SK-N-SH (cell line): Measurements from ENCODE around the gene AQP3. TPM values are rescaled to one million over a fixed set of nuclear protein-coding genes. Genes with fewer than 3 reads are reported as not detected.
"Not testable (repeated sequence)": the region's sequence is repeated elsewhere in the genome, so short reads cannot be mapped to it uniquely, and the experiment has no call there.

Source experiments
- CTCF ChIA-PET: fragments of 300-600, 350-600 bp; formaldehyde crosslinking; extraction: SDS; loops from one replicate; lab custom pipeline; 2021; lab: Yijun Ruan, JAX
- POLR2A ChIA-PET: fragments of 350-600 bp; sonication (Branson Sonifier 250); formaldehyde crosslinking; extraction: SDS; loops from one replicate; lab custom pipeline; 2020; ENCODE audit warnings: antibody characterized with exemption, inconsistent platforms; lab: Yijun Ruan, JAX
- DNase-seq: peaks from one replicate; pipeline ENCODE4 v3.0.0; 2012
- H2AFZ ChIP-seq: fragments of 200-600 bp; sonication (generic); 2 replicates; pipeline ENCODE4 v1.8.1; 2016; ENCODE audit warnings: antibody characterized with exemption, mild to moderate bottlenecking, low read depth
- H3F3A ChIP-seq: fragments of 200-600 bp; sonication (generic); replicated peaks from 2 replicates; pipeline ENCODE3; 2016; ENCODE audit warnings: antibody characterized with exemption, mild to moderate bottlenecking; ENCODE audit not compliant: insufficient read depth
- H3K27ac ChIP-seq, 2 experiments: fragments of 200-500 bp in 1 of 2; fragments of 200-600 bp in 1 of 2; sonication (Bioruptor generic) in 1 of 2; sonication (generic), shearing (Covaris generic) in 1 of 2; 2 replicates each; pipeline versions ENCODE4 v1.5.1 to v1.6.1; 2014 to 2016; ENCODE audit warnings: low read depth in 2 of 2, inconsistent platforms in 1 of 2, low read length in 1 of 2, mild to moderate bottlenecking in 1 of 2, mixed read lengths in 1 of 2
- H3K27me3 ChIP-seq: fragments of 200-600 bp; sonication (generic), shearing (Covaris generic); 2 replicates; pipeline ENCODE4 v1.6.1; 2016; ENCODE audit warnings: mixed run types; ENCODE audit not compliant: insufficient read depth
- H3K36me3 ChIP-seq, 2 experiments: fragments of 200-500 bp in 1 of 2; fragments of 200-600 bp in 1 of 2; sonication (Bioruptor generic) in 1 of 2; sonication (generic) in 1 of 2; replicated peaks in 1 of 2; 2 replicates each; pipeline versions ENCODE3 to v1.5.1; 2014 to 2016; ENCODE audit warnings: low read length in 1 of 2, mild to moderate bottlenecking in 1 of 2; ENCODE audit not compliant: insufficient read depth in 2 of 2, control insufficient read depth in 1 of 2
- H3K4me1 ChIP-seq, 2 experiments: fragments of 200-500 bp in 1 of 2; fragments of 200-600 bp in 1 of 2; sonication (Bioruptor generic) in 1 of 2; sonication (generic), shearing (Covaris generic) in 1 of 2; 2 replicates each; pipeline versions ENCODE4 v1.5.1 to v1.6.1; 2014 to 2016; ENCODE audit warnings: low read depth in 1 of 2, low read length in 1 of 2, mixed run types in 1 of 2; ENCODE audit not compliant: insufficient read depth in 2 of 2, control insufficient read depth in 1 of 2
- H3K4me2 ChIP-seq: fragments of 200-600 bp; sonication (generic), shearing (Covaris generic); 2 replicates; pipeline ENCODE4 v1.6.1; 2017; ENCODE audit warnings: mixed run types
- H3K4me3 ChIP-seq, 2 experiments: fragments of 200-500 bp in 1 of 2; fragments of 200-600 bp in 1 of 2; sonication (Bioruptor generic) in 1 of 2; sonication (generic), shearing (Covaris generic) in 1 of 2; 2 replicates each; pipeline versions ENCODE4 v1.5.1 to v1.8.1; 2014 to 2016; ENCODE audit warnings: low read depth in 2 of 2, inconsistent platforms in 1 of 2, low read length in 1 of 2, mild to moderate bottlenecking in 1 of 2, mixed read lengths in 1 of 2, moderate library complexity in 1 of 2
- H3K79me2 ChIP-seq: fragments of 200-600 bp; sonication (generic); 2 replicates; pipeline ENCODE4 v1.8.1; 2017; ENCODE audit warnings: mild to moderate bottlenecking; ENCODE audit not compliant: insufficient read depth
- H3K9ac ChIP-seq: fragments of 200-600 bp; sonication (generic); 2 replicates; pipeline ENCODE4 v1.6.1; 2017; ENCODE audit warnings: mixed run types
- H3K9me2 ChIP-seq: fragments of 200-600 bp; sonication (generic); 2 replicates; pipeline ENCODE4 v1.6.1; 2017; ENCODE audit warnings: mixed run types
- H3K9me3 ChIP-seq: fragments of 200-600 bp; sonication (generic); 2 replicates; pipeline ENCODE4 v1.6.1; 2017; ENCODE audit warnings: mixed run types, mild to moderate bottlenecking, moderate library complexity
- H4K20me1 ChIP-seq: fragments of 200-600 bp; sonication (generic); 2 replicates; pipeline ENCODE4 v1.6.1; 2017; ENCODE audit warnings: mild to moderate bottlenecking, mixed run types; ENCODE audit not compliant: insufficient read depth
- CHD2 ChIP-seq: fragments of 150-350 bp; IDR thresholded peaks from 2 replicates; pipeline ENCODE4 v1.6.1; 2018; ENCODE audit warnings: low read length; ENCODE audit not compliant: partially characterized antibody
- EP300 ChIP-seq, 2 experiments: IDR thresholded peaks; 2 replicates each; pipeline versions ENCODE4 v1.4.0 to v1.6.1; 2012; ENCODE audit warnings: borderline replicate concordance in 1 of 2, low read depth in 1 of 2, low read length in 1 of 2
- FOXJ3 ChIP-seq: sonication (generic); formaldehyde crosslinking; IDR thresholded peaks from 2 replicates; pipeline ENCODE4 v1.5.1; 2020; ENCODE audit warnings: mild to moderate bottlenecking, missing genetic modification reagents
- FOXM1 ChIP-seq: IDR thresholded peaks from 2 replicates; pipeline ENCODE4 v1.4.0; 2012; ENCODE audit warnings: low read depth, mild to moderate bottlenecking
- MXI1 ChIP-seq: IDR thresholded peaks from 2 replicates; pipeline ENCODE4 v1.6.1; 2012; ENCODE audit warnings: mild to moderate bottlenecking, low read depth, low read length, improper control_type of control experiment
- NRF1 ChIP-seq: IDR thresholded peaks from 2 replicates; pipeline ENCODE4 v1.6.1; 2012; ENCODE audit warnings: low read depth, mild to moderate bottlenecking, low read length
- POLR2AphosphoS5 ChIP-seq: IDR thresholded peaks from 2 replicates; pipeline ENCODE4 v1.6.1; 2012; ENCODE audit warnings: low read depth, low read length
- RAD21 ChIP-seq: IDR thresholded peaks from 2 replicates; pipeline ENCODE4 v1.6.1; 2012; ENCODE audit warnings: mild to moderate bottlenecking, low read length
- REST ChIP-seq: IDR thresholded peaks from 2 replicates; pipeline ENCODE4 v1.6.1; 2012; ENCODE audit warnings: mild to moderate bottlenecking, low read depth, low read length, moderate library complexity
- RFX5 ChIP-seq: IDR thresholded peaks from 2 replicates; pipeline ENCODE4 v1.6.1; 2012; ENCODE audit warnings: mild to moderate bottlenecking, improper control_type of control experiment, low read length
- SIN3A ChIP-seq: IDR thresholded peaks from 2 replicates; pipeline ENCODE4 v1.6.1; 2012; ENCODE audit warnings: low read depth, mild to moderate bottlenecking, low read length, moderate library complexity, borderline replicate concordance
- USF1 ChIP-seq: IDR thresholded peaks from 2 replicates; pipeline ENCODE4 v1.4.0; 2012; ENCODE audit warnings: low read depth, borderline replicate concordance
- YY1 ChIP-seq: IDR thresholded peaks from 2 replicates; pipeline ENCODE4 v1.4.0; 2012; ENCODE audit warnings: low read depth, mild to moderate bottlenecking
- WGBS: methylation state at CpG from one replicate; pipeline ENCODE4 v1.1.6; 2017; ENCODE audit warnings: low lambda C conversion rate; 5-methylcytosine and 5-hydroxymethylcytosine counted together
- polyA plus RNA-seq, 3 experiments: library from polyadenylated mRNA; depleted of rRNA; stranded (reverse); fragments of >200 nt; gene quantifications; 2 replicates each; pipeline ENCODE4 v1.2.3, GENCODE V29; 2012
- TF ChIP-seq, protein P1 (sequence below): fragments of 150-350 bp; IDR thresholded peaks from 2 replicates; pipeline ENCODE4 v1.6.1; 2017; ENCODE audit warnings: antibody characterized with exemption, low read length, low read depth, borderline replicate concordance

Gene AQP3
- polyA plus RNA-seq, 1 of the 3 experiments (the other 2 are of a cell fraction): 0.64 TPM

GRCh38 chr9:33404788-33405362 is 42.5 kb downstream of the AQP3 start:
- Histone ChIP-seq H3K36me3 (no peaks in the 10 kb centered on the region), H3K79me2 (no peaks in the 10 kb centered on the region), H3K9ac (no peak overlapping the region), H4K20me1 (no peaks in the 10 kb centered on the region), H3K27ac (no peak overlapping the region)
- 82% methylated on average over 4 of the region's 4 CpGs for WGBS
- no peak for DNase-seq
- CTCF ChIA-PET: interaction anchor here (0.6 to 6.9 kb wide), 10 partner anchors 10 to 1378 kb away, joined by 3 to 81 read pairs (median 15); partner anchors contain the start of genes ANKRD18B and NOL6
- TF ChIP-seq USF1 (no peak), FOXJ3 (no peak)
- TF ChIP-seq, all 33 proteins: peak for 0
- POLR2A ChIA-PET: interaction anchor here (0.6 kb wide), 1 partner anchor 48 kb away, joined by 3 read pairs; no protein-coding TSS in a partner anchor
- Histone ChIP-seq H3K9me2 (no peaks in the 10 kb centered on the region), H3K4me3 (no peak overlapping the region), H3K4me2 (no peak overlapping the region), H3K4me1 (no peaks in the 10 kb centered on the region), H3K27me3 (no peaks in the 10 kb centered on the region), H3F3A (no peaks in the 10 kb centered on the region), H2AFZ (no peak overlapping the region), H3K9me3 (no peaks in the 10 kb centered on the region)

GRCh38 chr9:33403941-33404787 is 43.2 kb downstream of the AQP3 start:
- H3K79me2 ChIP-seq: no peaks in the 10 kb centered on the region
- no peak overlapping the region for H3K27ac ChIP-seq
- TF ChIP-seq NRF1 (no peak), RAD21 (no peak), SIN3A (no peak), POLR2AphosphoS5 (no peak), YY1 (no peak), CHD2 (no peak), MXI1 (no peak), FOXM1 (no peak), REST (no peak), RFX5 (no peak), EP300 (IDR thresholded peaks at IDR 0.05; ENCODE audit: borderline replicate concordance in 1 of 2, low read depth in 1 of 2, low read length in 1 of 2) (no peak)
- TF ChIP-seq, protein P1, sequence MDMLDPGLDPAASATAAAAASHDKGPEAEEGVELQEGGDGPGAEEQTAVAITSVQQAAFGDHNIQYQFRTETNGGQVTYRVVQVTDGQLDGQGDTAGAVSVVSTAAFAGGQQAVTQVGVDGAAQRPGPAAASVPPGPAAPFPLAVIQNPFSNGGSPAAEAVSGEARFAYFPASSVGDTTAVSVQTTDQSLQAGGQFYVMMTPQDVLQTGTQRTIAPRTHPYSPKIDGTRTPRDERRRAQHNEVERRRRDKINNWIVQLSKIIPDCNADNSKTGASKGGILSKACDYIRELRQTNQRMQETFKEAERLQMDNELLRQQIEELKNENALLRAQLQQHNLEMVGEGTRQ: no peak
- no peak overlapping the region for H3K4me2 ChIP-seq
- no peaks in the 10 kb centered on the region for H3K27me3 ChIP-seq
- H4K20me1 ChIP-seq: no peaks in the 10 kb centered on the region
- H3K9me3 ChIP-seq: no peaks in the 10 kb centered on the region
- ChIA-PET POLR2A (interaction anchor here (0.6 to 1.0 kb wide), 2 partner anchors 49 to 62 kb away, joined by 3 read pairs; no protein-coding TSS in a partner anchor), CTCF (interaction anchor here (0.6 to 6.9 kb wide), 22 partner anchors 7 to 1379 kb away, joined by 3 to 81 read pairs (median 4); partner anchors contain the start of genes ANKRD18B, AQP3 and NOL6)
- no peak overlapping the region for H3K9ac ChIP-seq
- WGBS: 76% methylated on average over 15 of the region's 17 CpGs
- no peaks in the 10 kb centered on the region for H3F3A ChIP-seq
- H3K36me3 ChIP-seq: no peaks in the 10 kb centered on the region
- H3K9me2 ChIP-seq: no peaks in the 10 kb centered on the region
- H2AFZ ChIP-seq: no peak overlapping the region
- H3K4me1 ChIP-seq: no peaks in the 10 kb centered on the region
- no peak overlapping the region for H3K4me3 ChIP-seq
- DNase-seq: no peak

DNA sequence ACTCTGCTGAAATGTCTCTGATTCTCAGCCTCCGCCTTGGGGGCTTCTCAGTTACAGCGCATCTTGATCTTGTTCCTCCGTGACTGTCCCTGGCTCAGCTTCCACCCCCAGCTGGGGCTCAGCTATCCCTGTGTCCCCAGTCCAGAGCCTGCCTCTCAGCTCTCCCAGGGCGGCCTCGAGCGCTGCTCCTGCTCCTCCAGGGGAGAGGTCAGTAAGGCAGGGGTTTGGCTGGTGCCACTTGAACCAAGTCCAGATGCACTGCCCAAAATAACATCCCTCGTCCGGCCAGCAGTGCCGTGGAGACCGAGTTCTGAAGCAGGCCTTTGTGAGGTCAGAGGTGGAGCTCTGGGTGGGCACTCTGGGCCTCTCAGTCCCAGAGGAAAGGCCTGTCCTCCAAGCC is 45.0 kb downstream of the AQP3 start, which contains the start of gene AQP7:
Gene AQP7 (minus strand): TSS at position 198 of the 400 bp plus-strand sequence. CDS start 1,306 bp downstream, outside the sequence.
- DNase-seq, H3K27ac ChIP-seq, H3K9ac ChIP-seq, H3K9me2 ChIP-seq, H3K9me3 ChIP-seq, H4K20me1 ChIP-seq, H3K27me3 ChIP-seq, H3K36me3 ChIP-seq, H3K4me3 ChIP-seq, POLR2A ChIA-PET, H3K79me2 ChIP-seq, H3F3A ChIP-seq, H2AFZ ChIP-seq, H3K4me1 ChIP-seq, H3K4me2 ChIP-seq: not testable (repeated sequence)
- WGBS: 96% methylated on average over 3 of the region's 10 CpGs
- CTCF ChIA-PET: interaction anchor here (1.0 to 6.9 kb wide), 5 partner anchors 10 to 222 kb away, joined by 3 to 81 read pairs (median 15); partner anchors contain the start of gene NOL6
